Osteoblast (primary cell): Measurements from ENCODE around the gene MYLK. TPM values are rescaled to one million over a fixed set of nuclear protein-coding genes. Genes with fewer than 3 reads are reported as not detected.

Experiments
- DNase-seq: peaks from one replicate; pipeline ENCODE4 v3.0.0; 2011; ENCODE audit warnings: low spot score, mixed read lengths; ENCODE audit not compliant: insufficient read length; ENCODE audit errors: missing footprints
- H2AFZ ChIP-seq: 2 replicates; pipeline ENCODE4 v1.6.0; 2011; ENCODE audit warnings: mild to moderate bottlenecking, low read length
- H3K27ac ChIP-seq: 2 replicates; pipeline ENCODE4 v1.5.1; 2011; ENCODE audit warnings: mild to moderate bottlenecking, low read depth, low read length, moderate library complexity
- H3K27me3 ChIP-seq: 2 replicates; pipeline ENCODE4 v1.6.0; 2012; ENCODE audit warnings: mild to moderate bottlenecking, control low read depth, inconsistent platforms, low read length, moderate library complexity; ENCODE audit not compliant: insufficient read depth
- H3K36me3 ChIP-seq: 2 replicates; pipeline ENCODE4 v1.5.1; 2011; ENCODE audit warnings: mild to moderate bottlenecking, low read length, control low read depth, moderate library complexity; ENCODE audit not compliant: insufficient read depth
- H3K4me1 ChIP-seq: 2 replicates; pipeline ENCODE4 v1.5.1; 2011; ENCODE audit warnings: mild to moderate bottlenecking, low read length, control low read depth, moderate library complexity; ENCODE audit not compliant: insufficient read depth
- H3K4me2 ChIP-seq: 2 replicates; pipeline ENCODE4 v1.6.0; 2011; ENCODE audit warnings: mild to moderate bottlenecking, low read length; ENCODE audit not compliant: insufficient read depth
- H3K4me3 ChIP-seq: fragments of 200-600 bp; sonication (generic); 3 replicates; pipeline ENCODE4 v1.5.1; 2012; ENCODE audit warnings: mild to moderate bottlenecking, low read length, inconsistent platforms; ENCODE audit not compliant: insufficient read depth
- H3K79me2 ChIP-seq: 2 replicates; pipeline ENCODE4 v1.6.0; 2012; ENCODE audit warnings: mild to moderate bottlenecking, low read length, control low read depth, inconsistent platforms; ENCODE audit not compliant: insufficient read depth
- H3K9me3 ChIP-seq: 2 replicates; pipeline ENCODE4 v1.5.1; 2011; ENCODE audit warnings: low read depth, low read length, control low read depth
- H4K20me1 ChIP-seq: 2 replicates; pipeline ENCODE4 v1.6.0; 2012; ENCODE audit warnings: mild to moderate bottlenecking, low read length, control low read depth; ENCODE audit not compliant: insufficient read depth
- total RNA-seq: library from RNA; depleted of rRNA; stranded (reverse); fragments of >200 nt; gene quantifications from 2 replicates; pipeline ENCODE4 v1.2.3, GENCODE V29; 2012
- TF ChIP-seq, protein P1 (sequence below): IDR thresholded peaks from 2 replicates; pipeline ENCODE4 v1.5.1; 2011; ENCODE audit warnings: mild to moderate bottlenecking, low read depth, low read length, moderate library complexity; ENCODE audit errors: extremely low read depth

Gene MYLK
- total RNA-seq, 1 donor = 268 TPM

DNA sequence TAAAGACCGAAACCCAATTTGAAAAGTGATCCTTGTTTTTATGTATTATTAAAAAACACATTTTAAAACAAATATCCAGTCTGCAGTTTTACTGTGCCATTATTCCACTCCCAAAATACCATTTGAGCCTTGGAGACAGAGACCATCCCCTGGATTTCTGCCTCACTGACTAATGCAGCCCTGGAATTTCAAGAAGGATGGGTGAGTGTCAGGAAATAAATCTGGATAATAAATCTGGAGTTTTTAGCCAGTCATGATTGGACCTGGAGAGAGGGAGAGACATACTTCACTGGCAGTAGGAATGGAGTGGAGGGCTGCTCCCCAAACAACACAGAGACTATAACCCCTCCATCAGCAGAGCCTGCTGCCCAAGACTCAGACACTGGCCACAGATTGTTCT is 123.3 kb downstream of the MYLK start:
- Histone ChIP-seq H3K27me3 (no peaks in the 10 kb centered on the region), H3K79me2 (peaks cover 7% of the 10 kb centered on the region), H3K9me3 (no peaks in the 10 kb centered on the region), H3K4me1 (peaks cover 53% of the 10 kb centered on the region), H3K36me3 (peaks cover 19% of the 10 kb centered on the region), H3K4me3 (no peak overlapping the region), H3K27ac (peak overlapping the region; percentile 26), H3K4me2 (no peak overlapping the region), H2AFZ (no peak overlapping the region), H4K20me1 (no peaks in the 10 kb centered on the region)
- DNase-seq = no peak
- TF ChIP-seq, protein P1, sequence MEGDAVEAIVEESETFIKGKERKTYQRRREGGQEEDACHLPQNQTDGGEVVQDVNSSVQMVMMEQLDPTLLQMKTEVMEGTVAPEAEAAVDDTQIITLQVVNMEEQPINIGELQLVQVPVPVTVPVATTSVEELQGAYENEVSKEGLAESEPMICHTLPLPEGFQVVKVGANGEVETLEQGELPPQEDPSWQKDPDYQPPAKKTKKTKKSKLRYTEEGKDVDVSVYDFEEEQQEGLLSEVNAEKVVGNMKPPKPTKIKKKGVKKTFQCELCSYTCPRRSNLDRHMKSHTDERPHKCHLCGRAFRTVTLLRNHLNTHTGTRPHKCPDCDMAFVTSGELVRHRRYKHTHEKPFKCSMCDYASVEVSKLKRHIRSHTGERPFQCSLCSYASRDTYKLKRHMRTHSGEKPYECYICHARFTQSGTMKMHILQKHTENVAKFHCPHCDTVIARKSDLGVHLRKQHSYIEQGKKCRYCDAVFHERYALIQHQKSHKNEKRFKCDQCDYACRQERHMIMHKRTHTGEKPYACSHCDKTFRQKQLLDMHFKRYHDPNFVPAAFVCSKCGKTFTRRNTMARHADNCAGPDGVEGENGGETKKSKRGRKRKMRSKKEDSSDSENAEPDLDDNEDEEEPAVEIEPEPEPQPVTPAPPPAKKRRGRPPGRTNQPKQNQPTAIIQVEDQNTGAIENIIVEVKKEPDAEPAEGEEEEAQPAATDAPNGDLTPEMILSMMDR = no peak

GRCh38 chr3:123759871-123760270 is 124.3 kb downstream of the MYLK start:
- no peaks in the 10 kb centered on the region for H3K27me3 ChIP-seq
- TF ChIP-seq, protein P1 = no peak
- no peak overlapping the region for H3K4me3 ChIP-seq
- DNase-seq = no peak
- H2AFZ ChIP-seq = no peak overlapping the region
- peaks cover 21% of the 10 kb centered on the region for H3K36me3 ChIP-seq
- peaks cover 56% of the 10 kb centered on the region for H3K4me1 ChIP-seq
- no peaks in the 10 kb centered on the region for H3K9me3 ChIP-seq
- H3K4me2 ChIP-seq = no peak overlapping the region
- peaks cover 15% of the 10 kb centered on the region for H3K79me2 ChIP-seq
- H3K27ac ChIP-seq = no peak overlapping the region
- no peaks in the 10 kb centered on the region for H4K20me1 ChIP-seq

DNA sequence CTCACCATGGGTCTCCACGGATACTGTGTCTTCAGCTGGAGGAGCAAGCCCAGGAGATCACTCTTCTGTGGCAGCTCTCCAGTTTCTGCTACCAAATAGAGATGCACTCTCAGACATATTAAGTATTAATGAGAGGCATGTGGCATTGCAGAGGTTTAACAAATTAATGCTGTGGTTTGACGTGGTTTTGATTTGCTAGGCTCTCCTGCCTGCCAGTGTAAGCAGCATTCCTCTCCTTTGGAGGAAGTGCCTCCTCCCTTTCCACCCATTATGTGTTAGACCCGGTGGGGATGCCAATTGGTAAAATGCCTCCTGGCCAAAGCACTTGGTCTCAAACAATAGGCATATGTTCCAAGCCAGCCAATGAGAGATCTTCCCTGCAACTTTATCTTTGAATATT is 124.8 kb downstream of the MYLK start:
- peaks cover 20% of the 10 kb centered on the region for H3K36me3 ChIP-seq
- TF ChIP-seq, protein P1 = no peak
- no peaks in the 10 kb centered on the region for H3K27me3 ChIP-seq
- H4K20me1 ChIP-seq = no peaks in the 10 kb centered on the region
- peak; percentile 68 for DNase-seq
- no peak overlapping the region for H2AFZ ChIP-seq
- peaks cover 56% of the 10 kb centered on the region for H3K4me1 ChIP-seq
- no peak overlapping the region for H3K4me2 ChIP-seq
- H3K4me3 ChIP-seq = no peak overlapping the region
- H3K79me2 ChIP-seq = peaks cover 18% of the 10 kb centered on the region
- H3K27ac ChIP-seq = peak overlapping the region; percentile 76
- H3K9me3 ChIP-seq = no peaks in the 10 kb centered on the region

DNA sequence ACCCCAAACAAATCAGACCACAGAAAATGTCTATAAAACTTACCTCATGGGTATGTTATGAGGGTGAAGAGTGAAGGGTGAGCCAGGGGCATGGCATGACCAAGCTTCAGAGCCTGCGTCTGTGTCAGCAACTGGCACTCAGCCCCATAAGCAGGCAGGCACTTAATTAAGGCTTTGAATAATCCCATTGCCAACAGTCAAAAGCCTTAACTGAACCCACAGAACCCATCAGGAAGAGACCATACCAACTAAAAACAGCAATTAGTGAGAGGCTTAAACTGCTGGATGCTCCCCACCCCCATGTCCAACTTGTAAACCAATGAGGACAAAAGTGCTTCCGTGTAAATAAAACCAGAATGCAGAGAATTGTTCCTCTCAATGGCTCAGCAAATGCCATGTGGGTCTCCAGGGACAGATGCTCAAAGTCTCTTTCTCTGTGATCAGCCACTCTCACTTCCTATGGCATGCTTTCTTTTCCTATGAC is 126.0 kb downstream of the MYLK start:
- peaks cover 56% of the 10 kb centered on the region for H3K4me1 ChIP-seq
- peak; percentile 50 for DNase-seq
- peak overlapping the region; percentile 76 for H3K27ac ChIP-seq
- H3K79me2 ChIP-seq = peaks cover 22% of the 10 kb centered on the region
- TF ChIP-seq, protein P1 = no peak
- no peaks in the 10 kb centered on the region for H3K9me3 ChIP-seq
- H3K36me3 ChIP-seq = peaks cover 14% of the 10 kb centered on the region
- no peak overlapping the region for H3K4me3 ChIP-seq
- no peaks in the 10 kb centered on the region for H3K27me3 ChIP-seq
- H4K20me1 ChIP-seq = no peaks in the 10 kb centered on the region
- peak overlapping the region; percentile 66 for H3K4me2 ChIP-seq
- H2AFZ ChIP-seq = no peak overlapping the region
